HCT116 (cell line): ENCODE measurements around the gene SMC1B. TPM values are rescaled to one million over a fixed set of nuclear protein-coding genes. Genes with fewer than 3 reads are reported as not detected.
A peak's percentile ranks its signal among the peaks of the same experiment; 100 is the strongest.

ENCODE experiments used
- ATAC-seq: fragments of 200-7000 bp; cut with Tn5 transposase; 2 replicates; pipeline ENCODE4 v1.9.1; 2020; ENCODE audit warnings: mild to moderate bottlenecking, moderate library complexity
- BruUV-seq: library from RNA; stranded (reverse); fragments of 400-500 nt; replicated peaks from 2 replicates; lab custom pipeline; 2021; lab: Mats Ljungman, UMichigan
- CTCF ChIA-PET: fragments of 300-600 bp; sonication (Branson Sonifier 250); formaldehyde crosslinking; loops from one replicate; lab custom pipeline; 2021; ENCODE audit warnings: antibody characterized with exemption; lab: Charles Lee
- POLR2A ChIA-PET: fragments of 300-600, 350-600 bp; sonication (Branson Sonifier 250); formaldehyde crosslinking; loops from one replicate; lab custom pipeline; 2021; ENCODE audit warnings: antibody characterized with exemption; lab: Charles Lee
- RAD21 ChIA-PET, 2 experiments: fragments of 300-600 bp; sonication (Branson Sonifier 250); formaldehyde crosslinking; loops; one replicate each; lab custom pipeline; 2023; ENCODE audit warnings: low total read pairs in 2 of 2; ENCODE audit not compliant: uncharacterized antibody in 2 of 2, unreplicated experiment in 2 of 2, low non-redundant PET in 1 of 2; lab: Charles Lee
- DNase-seq: peaks from one replicate; pipeline ENCODE4 v3.0.0-alpha.2; 2010; ENCODE audit warnings: low read depth, low spot score
- H2AFZ ChIP-seq: fragments of 200-600 bp; shearing (Covaris generic), sonication (generic); 2 replicates; pipeline ENCODE4 v1.6.1; 2017; ENCODE audit warnings: low read depth, mixed run types, mixed read lengths, antibody characterized with exemption, low read length; ENCODE audit not compliant: poor library complexity, severe bottlenecking
- H3K27ac ChIP-seq: 2 replicates; pipeline ENCODE4 v1.5.1; 2012; ENCODE audit warnings: low read depth, low read length
- H3K27me3 ChIP-seq: fragments of 200-600 bp; sonication (generic); 2 replicates; pipeline ENCODE4 v1.6.1; 2016; ENCODE audit warnings: mixed run types, low read length, mixed read lengths; ENCODE audit not compliant: insufficient read depth
- H3K36me3 ChIP-seq, 2 experiments: fragments of 200-500 bp in 1 of 2; fragments of 200-600 bp in 1 of 2; sonication (Bioruptor generic) in 1 of 2; sonication (generic) in 1 of 2; 2 replicates each; pipeline versions ENCODE4 v1.5.1 to v1.6.1; 2014 to 2016; ENCODE audit warnings: low read length in 2 of 2, inconsistent platforms in 1 of 2, mixed read lengths in 1 of 2, mixed run types in 1 of 2; ENCODE audit not compliant: insufficient read depth in 2 of 2, control insufficient read depth in 1 of 2
- H3K4me1 ChIP-seq, 2 experiments: fragments of 200-600 bp in 1 of 2; sonication (generic) in 1 of 2; 2 replicates each; pipeline versions ENCODE4 v1.5.1 to v1.6.1; 2012 to 2017; ENCODE audit warnings: low read length in 2 of 2, inconsistent platforms in 1 of 2, mild to moderate bottlenecking in 1 of 2, mixed read lengths in 1 of 2, mixed run types in 1 of 2, moderate library complexity in 1 of 2; ENCODE audit not compliant: insufficient read depth in 2 of 2, control insufficient read depth in 1 of 2
- H3K4me2 ChIP-seq: fragments of 200-600 bp; sonication (generic); 2 replicates; pipeline ENCODE4 v1.6.1; 2017; ENCODE audit warnings: mixed run types, low read length, mixed read lengths
- H3K4me3 ChIP-seq, 2 experiments: fragments of 200-600 bp in 1 of 2; sonication (generic) in 1 of 2; replicated peaks in 1 of 2; 2 replicates each; pipeline ENCODE4 v1.5.1; 2011 to 2016; ENCODE audit warnings: low read length in 2 of 2, control low read depth in 1 of 2, low read depth in 1 of 2, mild to moderate bottlenecking in 1 of 2, mixed read lengths in 1 of 2, mixed run types in 1 of 2
- H3K79me2 ChIP-seq: fragments of 200-600 bp; sonication (generic); 2 replicates; pipeline ENCODE4 v1.6.1; 2017; ENCODE audit warnings: mild to moderate bottlenecking, mixed run types, low read length, moderate library complexity, mixed read lengths; ENCODE audit not compliant: insufficient read depth
- H3K9ac ChIP-seq: fragments of 200-600 bp; sonication (generic); 2 replicates; pipeline ENCODE4 v1.6.1; 2016; ENCODE audit warnings: low read length, mixed read lengths
- H3K9me2 ChIP-seq: fragments of 200-600 bp; sonication (generic), shearing (Covaris generic); 2 replicates; pipeline ENCODE4 v1.6.1; 2017; ENCODE audit warnings: mixed run types, mild to moderate bottlenecking, moderate library complexity; ENCODE audit not compliant: insufficient read depth
- H3K9me3 ChIP-seq, 2 experiments: fragments of 200-500 bp in 1 of 2; fragments of 200-600 bp in 1 of 2; sonication (Bioruptor generic) in 1 of 2; sonication (generic) in 1 of 2; 2 replicates each; pipeline ENCODE4 v1.6.1; 2014 to 2017; ENCODE audit warnings: low read length in 2 of 2, mixed read lengths in 2 of 2, inconsistent platforms in 1 of 2, low read depth in 1 of 2, mild to moderate bottlenecking in 1 of 2, mixed run types in 1 of 2, moderate library complexity in 1 of 2; ENCODE audit not compliant: control insufficient read depth in 1 of 2, insufficient read depth in 1 of 2
- H4K20me1 ChIP-seq: fragments of 200-600 bp; sonication (generic), shearing (Covaris generic); 2 replicates; pipeline ENCODE4 v1.6.1; 2017; ENCODE audit warnings: mixed run types, mild to moderate bottlenecking, moderate library complexity; ENCODE audit not compliant: insufficient read depth
- CEBPB ChIP-seq: IDR thresholded peaks from 2 replicates; pipeline ENCODE4 v1.6.1; 2012; ENCODE audit warnings: low read depth
- ELF1 ChIP-seq: IDR thresholded peaks from 2 replicates; pipeline ENCODE4 v1.6.1; 2012; ENCODE audit warnings: low read depth, borderline replicate concordance
- EZH2 ChIP-seq: fragments of 200-600 bp; sonication (generic); IDR thresholded peaks from 2 replicates; pipeline ENCODE4 v1.6.1; 2017; ENCODE audit warnings: antibody characterized with exemption, mixed run types
- EZH2phosphoT487 ChIP-seq: fragments of 200-600 bp; IDR thresholded peaks from 2 replicates; pipeline ENCODE4 v1.6.1; 2018; ENCODE audit warnings: antibody characterized with exemption, borderline replicate concordance
- FOSL1 ChIP-seq: IDR thresholded peaks from 2 replicates; pipeline ENCODE4 v1.6.1; 2012; ENCODE audit warnings: low read depth
- POLR2A ChIP-seq: IDR thresholded peaks from 2 replicates; pipeline ENCODE4 v1.7.0; 2011; ENCODE audit warnings: borderline replicate concordance; ENCODE audit not compliant: insufficient read depth, insufficient read length; ENCODE audit errors: extremely low read depth
- POLR2AphosphoS5 ChIP-seq: IDR thresholded peaks from 2 replicates; pipeline ENCODE4 v1.6.1; 2011; ENCODE audit warnings: mild to moderate bottlenecking, low read depth, low read length, moderate library complexity
- RAD21 ChIP-seq: IDR thresholded peaks from 2 replicates; pipeline ENCODE4 v1.6.1; 2012; ENCODE audit warnings: low read depth, mild to moderate bottlenecking
- SRF ChIP-seq: IDR thresholded peaks from 2 replicates; pipeline ENCODE4 v1.6.1; 2012; ENCODE audit warnings: low read depth
- ZBTB33 ChIP-seq: IDR thresholded peaks from 2 replicates; pipeline ENCODE4 v1.6.1; 2011; ENCODE audit warnings: mild to moderate bottlenecking, low read length, moderate library complexity; ENCODE audit not compliant: insufficient replicate concordance; ENCODE audit errors: extremely low read depth
- ZFX ChIP-seq: fragments of 450-650 bp; IDR thresholded peaks from 2 replicates; pipeline ENCODE4 v1.6.1; 2017
- ZNF274 ChIP-seq: fragments of 200-500 bp; sonication (Bioruptor generic); IDR thresholded peaks from 2 replicates; pipeline ENCODE4 v1.6.1; 2014; ENCODE audit warnings: mild to moderate bottlenecking, low read depth, low read length, inconsistent platforms
- intact Hi-C: fragments of 100-400 bp; cut with micrococcal nuclease; formaldehyde crosslinking; loops from 2 replicates; pipeline ENCODE4 v1.10.0; 2022
- total RNA-seq: library from RNA; stranded (reverse); gene quantifications from one replicate; pipeline ENCODE4 v1.2.1, GENCODE V29; 2021; ENCODE audit not compliant: unreplicated experiment
- TF ChIP-seq, protein P1 (sequence below): IDR thresholded peaks from 2 replicates; pipeline ENCODE4 v1.6.1; 2012

SMC1B gene
- total RNA-seq, 1 experiment from 2014 or later, result not detected

- H3K79me2 ChIP-seq, result peaks cover 53% of the 10 kb centered on the region
- H3K36me3 ChIP-seq, result peaks cover 0 to 2% of the 10 kb centered on the region in 2 experiments; a peak in 2 of 4 replicates
- intact Hi-C loops, result no loop called here
- DNase-seq, result no peak
- TF ChIP-seq ELF1 (no peak), FOSL1 (no peak), EZH2phosphoT487 (no peak), EZH2 (no peak), SRF (no peak), RAD21 (no peak), ZNF274 (no peak), ZBTB33 (no peak), POLR2A (no peak), ZFX (no peak), POLR2AphosphoS5 (no peak), CEBPB (no peak)
- TF ChIP-seq, protein P1, sequence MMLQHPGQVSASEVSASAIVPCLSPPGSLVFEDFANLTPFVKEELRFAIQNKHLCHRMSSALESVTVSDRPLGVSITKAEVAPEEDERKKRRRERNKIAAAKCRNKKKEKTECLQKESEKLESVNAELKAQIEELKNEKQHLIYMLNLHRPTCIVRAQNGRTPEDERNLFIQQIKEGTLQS, result no peak
- H4K20me1 ChIP-seq, result no peaks in the 10 kb centered on the region
- no peaks in the 10 kb centered on the region for H3K9me3 ChIP-seq
- RAD21 ChIA-PET, result no interaction called here
- H3K9me2 ChIP-seq, result no peaks in the 10 kb centered on the region
- H3K4me1 ChIP-seq, result peaks cover 29 to 34% of the 10 kb centered on the region in 2 experiments
- H3K9ac ChIP-seq, result peak overlapping the region; percentile 94
- H2AFZ ChIP-seq, result no peak overlapping the region
- POLR2A ChIA-PET, result no interaction called here
- CTCF ChIA-PET, result no interaction called here
- H3K27me3 ChIP-seq, result no peaks in the 10 kb centered on the region
- ATAC-seq, result no peak
- peak overlapping the region; percentile 89 for H3K4me2 ChIP-seq
- peak overlapping the region; percentile 90 to 91 for H3K4me3 ChIP-seq
- peak overlapping the region; percentile 95 for H3K27ac ChIP-seq
- no TSS peak for BruUV-seq
Observed at GRCh38 chr22:45310331-45310976, 102.9 kb downstream of the SMC1B start.
